HG03442 (cell line): Measurements from ENCODE around the gene ATG7.
"Not testable (repeated sequence)": the region's sequence is repeated elsewhere in the genome, so short reads cannot be mapped to it uniquely, and the experiment has no call there.

ENCODE experiments used
- ATAC-seq: cut with Tn5 transposase; IDR thresholded peaks from one replicate; pipeline ENCODE4 v1.9.1; 2021; ENCODE audit warnings: mild to moderate bottlenecking, moderate library complexity; ENCODE audit not compliant: unreplicated experiment

ATG7 gene

DNA sequence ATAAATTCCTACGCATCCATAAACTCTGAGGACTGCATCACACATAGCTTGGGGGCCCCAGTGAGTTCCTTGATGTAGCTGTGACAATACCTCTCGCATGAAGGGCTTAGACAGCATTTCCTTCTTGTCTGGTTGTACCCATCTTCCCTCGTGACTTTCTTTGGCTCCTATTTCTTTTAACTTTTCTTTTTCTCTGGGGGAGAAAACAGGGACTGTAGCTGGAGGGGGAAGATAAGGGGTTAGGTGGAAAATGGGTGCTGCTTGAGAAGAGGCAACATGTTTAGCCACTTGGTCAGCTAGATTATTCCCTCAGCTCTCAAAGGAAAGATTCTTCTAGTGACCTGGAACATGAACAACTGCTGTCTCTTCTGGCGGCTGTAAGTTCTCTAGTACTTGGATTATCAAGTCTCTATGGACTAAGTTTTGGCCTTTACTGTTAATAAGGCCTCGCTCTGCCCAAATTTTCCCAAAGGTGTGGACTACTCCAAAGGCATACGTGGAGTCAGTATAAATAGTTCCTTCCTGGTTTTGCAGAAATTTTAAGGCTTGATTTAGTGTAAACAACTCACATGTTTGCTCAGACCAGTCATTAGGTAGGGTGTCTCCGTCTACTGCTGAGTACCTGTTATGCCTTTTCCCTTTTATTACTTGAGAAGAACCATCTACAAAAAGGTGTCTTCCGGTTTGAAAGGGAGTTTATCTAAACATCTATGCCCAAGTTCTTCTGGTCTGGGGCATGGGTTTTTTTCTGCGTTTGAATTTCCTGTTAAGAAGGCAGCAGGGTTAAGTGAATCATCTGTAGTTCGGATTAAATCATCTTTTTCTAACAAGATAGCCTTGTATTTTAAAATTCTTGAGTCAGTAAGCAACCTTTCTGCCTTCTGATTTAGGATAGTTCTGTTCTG lies 21.0 kb upstream of the ATG7 start:
- no peak for ATAC-seq

DNA sequence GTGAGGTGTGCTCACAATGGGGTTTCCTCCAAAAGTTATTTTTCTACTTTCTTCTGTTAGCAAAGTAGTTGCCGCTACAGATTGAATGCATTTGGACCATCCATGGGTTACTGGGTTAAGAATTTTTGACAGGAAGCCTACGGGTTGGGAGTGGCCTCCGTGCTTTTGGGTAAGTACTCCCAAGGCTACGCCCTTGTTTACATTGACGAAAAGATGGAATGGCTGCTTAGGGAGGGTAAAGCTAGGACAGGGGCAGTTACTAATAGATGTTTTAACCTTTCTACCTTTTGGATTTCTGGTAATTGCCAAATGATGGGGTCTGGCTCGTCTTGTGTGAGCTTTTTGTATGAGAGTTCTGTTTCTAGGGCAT lies 20.4 kb upstream of the ATG7 start:
- no peak for ATAC-seq

DNA sequence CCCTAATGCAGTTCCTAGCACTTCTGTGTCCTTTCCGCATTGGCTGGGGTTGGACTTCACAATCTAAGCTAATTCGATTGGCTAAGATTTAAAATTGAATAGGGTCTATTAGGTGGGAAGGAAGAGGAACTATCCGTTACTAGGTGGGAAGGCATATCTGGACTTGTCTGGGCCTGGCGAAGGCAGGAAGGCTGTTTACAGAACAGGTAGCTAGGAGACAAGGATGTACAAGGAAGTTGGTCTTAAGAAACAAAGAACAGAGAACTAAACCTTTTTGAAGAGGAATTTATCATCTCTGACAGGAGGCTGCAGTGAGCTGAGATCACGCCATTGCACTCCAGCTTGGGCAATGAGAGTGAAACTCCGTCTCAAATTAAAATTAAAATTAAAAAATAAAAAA lies 17.3 kb upstream of the ATG7 start:
- ATAC-seq = no peak

DNA sequence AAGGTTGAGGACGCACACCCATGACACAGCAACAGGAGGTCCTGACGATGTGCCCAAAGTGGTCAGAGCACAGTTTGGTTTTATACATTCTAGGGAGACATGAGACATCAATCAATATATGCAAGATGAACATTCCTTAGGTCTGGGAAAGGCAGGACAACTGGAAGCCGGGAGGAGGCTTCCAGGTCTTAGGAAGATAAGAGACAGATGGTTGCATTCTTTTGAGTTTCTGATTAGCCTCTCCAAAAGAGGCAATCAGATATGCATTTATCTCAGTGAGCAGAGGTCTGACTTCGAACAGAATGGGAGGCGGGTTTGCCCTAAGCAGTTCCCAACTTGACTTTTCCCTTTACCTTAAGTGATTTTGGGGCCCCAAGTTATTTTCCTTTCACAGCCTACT lies 16.7 kb upstream of the ATG7 start:
- not testable (repeated sequence) for ATAC-seq

DNA sequence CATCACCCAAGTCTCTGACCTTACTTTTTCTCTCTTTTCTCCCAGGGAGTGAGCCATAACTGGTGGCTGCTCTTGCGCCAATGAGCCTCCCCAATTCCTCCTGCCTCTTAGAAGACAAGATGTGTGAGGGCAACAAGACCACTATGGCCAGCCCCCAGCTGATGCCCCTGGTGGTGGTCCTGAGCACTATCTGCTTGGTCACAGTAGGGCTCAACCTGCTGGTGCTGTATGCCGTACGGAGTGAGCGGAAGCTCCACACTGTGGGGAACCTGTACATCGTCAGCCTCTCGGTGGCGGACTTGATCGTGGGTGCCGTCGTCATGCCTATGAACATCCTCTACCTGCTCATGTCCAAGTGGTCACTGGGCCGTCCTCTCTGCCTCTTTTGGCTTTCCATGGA lies 13.2 kb upstream of the ATG7 start:
- ATAC-seq = no peak

DNA sequence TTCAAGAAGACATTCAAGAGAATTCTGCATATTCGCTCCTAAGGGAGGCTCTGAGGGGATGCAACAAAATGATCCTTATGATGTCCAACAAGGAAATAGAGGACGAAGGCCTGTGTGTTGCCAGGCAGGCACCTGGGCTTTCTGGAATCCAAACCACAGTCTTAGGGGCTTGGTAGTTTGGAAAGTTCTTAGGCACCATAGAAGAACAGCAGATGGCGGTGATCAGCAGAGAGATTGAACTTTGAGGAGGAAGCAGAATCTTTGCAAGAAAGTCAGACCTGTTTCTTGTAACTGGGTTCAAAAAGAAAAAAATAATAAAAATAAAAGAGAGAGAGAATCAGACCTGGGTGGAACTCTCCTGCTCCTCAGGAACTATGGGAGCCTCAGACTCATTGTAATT lies 11.7 kb upstream of the ATG7 start:
- no peak for ATAC-seq

DNA sequence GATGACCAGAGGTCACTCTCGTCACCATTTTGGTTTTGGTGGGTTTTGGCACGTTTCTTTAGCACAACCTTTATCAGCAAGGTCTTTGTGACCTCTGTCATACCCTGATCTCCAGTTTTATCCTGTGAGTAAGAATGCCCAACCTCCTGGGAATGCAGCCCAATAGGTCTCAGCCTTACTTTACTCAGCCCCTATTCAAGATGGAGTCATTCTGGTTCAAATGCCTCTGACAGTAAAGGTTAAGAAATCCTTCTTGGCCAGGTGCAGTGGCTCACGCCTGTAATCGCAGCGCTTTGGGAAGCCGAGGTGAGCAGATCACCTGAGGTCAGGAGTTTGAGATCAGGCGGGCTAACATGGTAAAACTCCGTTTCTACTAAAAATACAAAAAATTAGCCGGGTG lies 3.2 kb upstream of the ATG7 start:
- ATAC-seq = no peak

DNA sequence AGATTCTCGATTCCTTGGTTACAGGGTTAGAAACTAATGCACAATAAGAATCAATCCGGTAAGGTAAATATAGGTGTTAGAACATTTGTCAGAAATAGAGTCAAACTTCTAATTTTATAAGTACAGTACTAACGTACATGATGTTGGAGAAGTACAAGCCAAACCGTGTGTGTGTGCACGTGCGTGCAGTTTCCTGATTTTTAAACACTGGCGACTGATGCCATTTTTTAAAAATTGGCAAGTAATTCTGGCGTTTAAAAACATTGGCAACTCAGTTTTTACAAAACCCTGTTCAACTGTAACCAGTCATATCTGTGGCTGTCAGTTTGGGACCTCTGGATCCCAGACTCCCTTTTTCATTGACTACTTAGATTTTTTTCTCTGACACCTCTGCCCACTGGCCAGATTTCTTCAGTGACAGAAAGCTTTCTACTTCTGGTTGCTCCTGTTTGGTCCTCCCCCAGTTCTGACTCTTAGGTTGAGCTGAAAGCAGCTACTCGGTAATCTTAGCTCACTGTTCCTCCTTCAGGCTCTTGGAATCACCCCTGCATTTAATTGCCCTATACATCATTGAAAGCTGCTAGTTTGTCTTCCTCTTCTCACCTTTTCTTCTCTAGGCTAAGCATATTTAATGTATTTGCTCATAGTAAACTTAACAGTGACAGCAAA lies 843 bp downstream of the ATG7 start:
- no peak for ATAC-seq

DNA sequence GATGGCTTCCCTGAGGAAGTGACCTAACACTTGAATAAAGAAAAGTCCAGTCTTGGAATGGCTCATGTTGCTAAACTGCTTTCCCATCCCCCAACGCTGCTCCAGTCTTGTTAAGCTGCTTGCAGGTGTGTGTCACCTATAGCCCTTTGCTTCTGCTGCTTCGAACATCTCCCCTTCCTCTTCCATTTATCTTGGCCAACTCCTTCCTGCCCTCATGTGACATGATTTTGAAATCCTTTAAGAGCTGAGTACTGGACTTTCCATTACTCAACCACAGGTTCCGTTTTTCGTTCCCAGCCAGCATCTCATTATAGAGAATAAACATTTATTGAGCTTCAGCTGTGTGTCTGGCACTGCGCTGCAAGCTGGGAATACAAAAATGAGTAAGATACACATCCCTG lies 1.7 kb downstream of the ATG7 start:
- ATAC-seq = no peak

DNA sequence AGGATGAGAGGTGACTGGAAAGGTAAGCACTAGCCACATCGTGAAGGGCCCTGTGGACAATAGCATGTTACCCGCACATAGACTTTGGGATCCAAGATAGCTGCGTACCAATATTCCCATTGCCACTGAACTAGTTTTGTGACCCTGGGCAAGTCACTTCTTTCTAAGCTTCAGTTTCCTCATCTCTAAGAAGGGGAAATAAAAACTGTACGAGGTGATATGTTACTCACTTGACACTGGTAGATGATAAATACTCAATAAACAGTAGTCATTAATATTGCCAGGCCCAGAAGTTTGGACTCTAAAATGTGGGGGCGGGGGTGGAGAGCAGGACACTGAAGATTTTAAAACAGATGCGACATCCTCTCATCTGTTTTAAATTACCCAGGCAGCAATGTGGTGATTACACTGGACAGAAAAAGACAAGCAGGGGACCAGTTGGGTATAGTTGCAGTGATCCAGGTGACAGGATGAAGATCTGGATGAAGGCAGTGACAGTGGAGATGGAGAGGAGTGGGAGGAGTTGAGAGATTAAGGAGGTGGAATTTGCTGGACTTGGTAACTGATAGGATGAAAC lies 2.5 kb downstream of the ATG7 start:
- ATAC-seq = no peak

DNA sequence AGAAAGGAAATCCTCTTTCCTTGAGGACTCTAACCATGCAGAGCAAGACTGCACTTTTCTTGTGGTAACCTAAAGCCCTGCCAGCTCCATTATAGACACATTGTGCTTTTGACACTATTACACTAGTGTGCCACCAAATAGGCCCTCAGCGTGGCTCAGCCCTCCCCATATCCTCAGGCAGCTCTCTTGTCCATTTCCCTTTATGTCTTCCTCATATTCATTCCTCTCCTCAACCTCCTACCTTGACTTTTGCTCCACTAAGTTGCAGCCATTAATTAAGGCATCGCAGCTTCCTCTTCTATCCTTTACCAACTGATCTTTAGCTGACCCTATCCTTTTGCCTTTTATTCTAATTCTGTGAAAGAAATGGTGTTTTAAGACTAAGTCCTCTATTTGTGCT lies 3.7 kb downstream of the ATG7 start:
- ATAC-seq = no peak

DNA sequence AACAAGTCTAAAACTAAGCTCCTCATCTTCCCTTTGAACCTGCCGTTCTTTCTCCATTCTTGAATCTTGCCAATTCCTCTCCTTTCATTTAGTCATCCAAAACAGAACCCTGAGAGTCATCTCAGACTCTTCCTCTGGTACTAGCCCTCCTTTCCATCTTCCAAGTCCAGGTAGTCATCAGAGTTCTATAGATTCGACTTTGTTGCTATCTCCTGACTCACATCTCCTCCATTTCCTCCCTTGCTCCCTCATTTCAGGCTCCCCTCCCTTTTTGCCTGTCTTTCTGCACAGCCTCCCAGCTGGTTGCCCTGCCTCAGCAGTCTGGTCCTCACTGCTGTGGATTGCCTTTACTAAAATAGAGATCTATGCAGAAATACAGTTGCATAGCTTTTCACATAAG lies 4.7 kb downstream of the ATG7 start:
- no peak for ATAC-seq

DNA sequence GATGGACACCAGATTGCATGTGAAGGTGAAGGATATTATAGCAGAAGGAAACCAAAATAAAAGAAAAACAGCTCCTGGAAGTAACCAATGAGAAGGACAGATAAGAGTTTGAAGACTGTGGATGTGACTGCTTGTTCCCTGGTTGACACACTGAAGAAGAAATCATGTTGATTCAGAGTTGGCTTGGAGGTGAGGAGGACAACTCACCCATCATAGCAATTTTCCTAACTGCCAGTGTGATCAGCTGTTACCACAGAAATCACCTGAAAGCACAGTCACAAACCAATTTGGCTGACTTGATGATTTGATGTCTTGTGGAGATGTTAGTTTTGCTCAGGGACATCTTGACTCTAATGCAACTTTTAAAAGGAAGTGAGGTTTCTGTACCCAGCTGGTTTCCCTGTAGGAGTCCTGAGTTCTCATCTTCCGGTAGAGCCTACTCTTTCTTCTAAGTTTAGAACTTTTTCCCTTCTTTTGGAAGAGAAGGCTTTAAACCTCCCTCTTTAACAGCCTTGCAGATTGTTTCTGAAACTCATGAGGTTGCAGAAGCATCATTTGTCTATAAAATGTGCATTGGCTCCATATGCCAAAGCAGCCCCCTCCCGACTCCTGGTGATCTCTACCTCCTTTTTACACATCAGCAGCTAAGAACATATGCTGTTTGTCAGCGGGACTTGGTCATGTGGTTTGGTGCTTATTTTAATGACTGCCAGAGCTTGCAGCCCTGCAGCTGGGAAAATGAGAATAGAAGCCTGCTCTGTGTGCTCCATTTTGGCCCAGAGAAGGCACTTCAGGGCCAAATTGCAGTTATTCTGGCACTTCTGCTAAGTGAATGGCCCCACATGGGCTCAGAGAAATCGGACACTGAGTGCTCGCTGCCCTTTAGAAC lies 10.3 kb downstream of the ATG7 start:
- ATAC-seq = no peak

DNA sequence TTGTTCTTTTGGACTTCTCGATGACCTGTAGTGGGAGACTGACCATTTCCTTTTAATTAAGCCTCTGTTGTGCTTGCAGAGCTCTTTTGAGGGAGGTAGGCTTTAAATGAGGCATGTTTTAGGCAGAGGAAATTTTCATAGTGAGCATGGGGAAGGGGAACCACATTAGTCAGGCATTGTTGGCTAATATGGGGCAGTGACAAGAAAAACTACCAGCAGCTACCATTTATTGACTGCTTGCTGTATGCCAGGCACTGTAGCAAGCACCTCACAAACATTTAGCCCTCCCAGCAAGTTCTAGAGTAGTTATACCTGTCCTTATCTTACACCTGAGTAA lies 10.9 kb downstream of the ATG7 start:
- ATAC-seq = no peak

DNA sequence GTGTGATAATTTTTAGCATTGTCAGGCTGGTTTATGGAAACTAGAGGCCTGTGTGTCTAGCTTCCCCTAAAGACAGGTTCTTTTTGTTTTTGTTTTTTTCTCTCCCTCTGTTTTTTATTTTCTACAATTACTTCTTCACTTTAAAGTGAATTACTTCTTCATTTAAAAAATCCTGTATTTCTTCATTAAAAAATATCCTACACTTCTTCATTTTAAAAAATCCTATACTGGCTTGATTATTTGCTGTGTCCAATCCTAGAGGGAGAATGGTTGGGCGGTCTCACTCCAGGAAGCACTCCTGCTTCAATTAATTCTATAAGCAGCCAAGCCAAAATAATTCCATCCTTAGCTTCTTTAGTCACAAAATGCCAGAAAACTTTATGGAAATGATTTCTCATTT lies 11.8 kb downstream of the ATG7 start:
- no peak for ATAC-seq

DNA sequence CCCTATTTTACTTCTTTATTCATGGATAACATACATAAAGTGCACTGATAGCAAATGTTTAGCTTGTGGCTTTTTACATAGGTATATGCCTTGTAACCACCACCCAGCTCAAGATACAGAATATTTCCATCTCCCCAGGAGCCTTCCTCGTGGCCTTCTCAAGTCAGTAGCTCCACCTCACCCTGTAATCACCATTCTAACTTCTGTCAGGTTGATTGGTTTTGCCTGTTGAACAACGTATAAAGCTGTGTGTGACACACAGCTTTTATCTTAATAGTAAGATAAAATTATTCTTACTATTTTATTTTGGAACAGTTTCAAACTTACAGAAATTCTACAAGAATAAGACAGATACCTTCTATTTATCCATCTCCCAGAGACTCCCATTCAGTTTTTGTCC lies 13.3 kb downstream of the ATG7 start:
- ATAC-seq = no peak

DNA sequence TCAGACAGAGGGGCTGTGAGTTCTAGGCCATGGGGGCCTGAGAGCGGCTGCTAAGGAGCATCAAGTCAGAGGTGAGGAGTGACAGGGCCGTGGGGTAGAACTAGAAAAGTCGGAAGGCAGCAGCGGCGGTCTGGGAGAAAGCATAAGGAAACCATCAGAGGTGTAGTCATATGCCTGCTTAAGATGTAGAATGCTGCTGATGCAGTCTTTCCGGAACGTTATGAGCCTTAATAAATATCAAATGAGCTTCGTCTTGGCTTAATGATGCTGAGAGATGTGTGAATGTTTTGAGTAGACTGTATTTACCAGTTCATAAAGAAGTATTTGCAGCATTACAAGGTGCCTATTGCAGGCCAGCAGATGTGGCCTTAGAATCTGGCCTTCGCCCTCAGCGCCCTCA lies 15.2 kb downstream of the ATG7 start:
- ATAC-seq = no peak

DNA sequence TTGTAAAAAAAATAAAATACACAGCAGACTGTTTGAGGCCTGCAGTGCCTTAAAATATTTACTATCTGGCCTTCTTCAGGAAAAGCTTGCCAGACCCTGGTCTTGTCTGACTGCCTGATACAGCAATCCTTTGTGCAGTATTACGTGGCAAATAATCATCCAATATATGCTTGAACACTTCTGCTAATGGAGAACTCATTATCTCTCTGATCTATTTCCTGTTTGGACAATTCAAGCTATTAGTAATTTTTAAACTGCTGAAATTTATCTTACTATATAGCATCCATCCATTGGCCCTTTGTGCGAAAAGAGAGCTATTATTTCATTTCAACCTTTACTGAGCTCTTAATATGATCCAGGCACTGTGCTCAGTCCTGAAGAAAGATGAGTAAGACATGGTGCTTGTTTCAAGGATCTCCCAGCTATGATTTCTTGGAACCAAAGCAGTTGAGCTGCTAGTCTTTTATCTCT lies 15.9 kb downstream of the ATG7 start:
- no peak for ATAC-seq

DNA sequence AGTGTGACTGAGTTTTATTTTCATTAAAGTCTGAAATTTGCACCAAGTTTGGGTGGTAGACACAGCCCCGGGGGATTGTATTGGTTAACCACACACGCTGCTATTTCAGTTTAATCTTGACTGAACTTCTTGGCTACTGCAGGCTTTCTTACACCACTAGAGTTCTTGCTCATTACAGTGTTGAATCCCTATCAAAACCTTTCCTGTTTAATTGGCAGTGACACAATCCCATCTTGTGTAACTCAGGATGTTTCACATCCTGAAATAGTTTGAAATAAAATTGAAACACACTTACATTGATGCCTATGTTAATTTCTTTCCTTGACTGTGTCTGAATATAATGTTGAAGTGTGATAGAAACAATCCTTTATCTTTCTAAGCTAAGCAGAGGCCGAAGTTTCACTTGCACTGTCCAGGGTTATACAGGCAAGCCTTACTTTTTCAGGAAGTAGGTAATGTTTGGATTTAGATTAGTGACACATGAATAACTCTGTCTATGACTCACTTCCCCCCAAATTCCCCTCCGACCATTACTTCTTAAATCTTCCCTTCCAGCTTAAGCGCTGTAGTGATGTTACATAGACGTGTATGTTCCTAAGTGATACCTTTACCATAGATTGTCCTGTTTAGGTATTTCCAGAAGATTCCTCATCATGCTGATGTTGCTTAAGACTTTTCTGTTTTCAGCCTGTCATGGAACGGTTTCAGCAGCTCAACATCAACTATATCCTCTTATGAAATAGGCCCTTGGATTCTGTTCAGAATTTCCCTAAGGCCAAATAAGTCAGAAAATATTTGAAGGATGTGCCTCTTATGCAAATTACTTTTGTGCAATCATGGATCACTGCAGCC lies 16.8 kb downstream of the ATG7 start:
- ATAC-seq = peak; percentile 58

DNA sequence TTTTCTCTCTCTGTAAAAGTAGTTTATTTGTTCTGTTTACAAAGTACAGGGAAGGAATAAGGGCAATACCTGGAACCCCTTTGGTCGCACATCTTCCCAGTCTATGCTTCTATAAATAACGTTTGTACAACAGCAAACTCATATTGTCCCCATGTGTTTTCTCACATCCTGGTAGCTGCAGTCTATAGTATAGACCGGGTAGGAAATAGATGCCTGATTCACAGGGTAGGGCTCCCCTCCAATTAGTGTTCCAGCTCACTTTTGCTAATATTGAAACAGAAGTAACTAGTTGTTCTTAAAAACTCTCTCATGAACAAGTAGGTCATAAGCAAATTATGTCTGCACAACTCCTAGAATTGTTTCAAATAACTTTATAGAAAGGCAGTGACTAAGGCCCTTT lies 17.7 kb downstream of the ATG7 start:
- ATAC-seq = no peak
